ENCODE measurements around the gene RER1. TPM values are rescaled to one million over a fixed set of nuclear protein-coding genes. Genes with fewer than 3 reads are reported as not detected.

The RER1 gene
- total RNA-seq, 1 experiment from 2014 or later = 155 TPM

GRCh38 chr1:2406451-2407041 lies 14.9 kb downstream of the RER1 start:
- Histone ChIP-seq H3K27me3 (ENCODE audit: insufficient read depth, low read length) (no peaks in the 10 kb centered on the region), H3K4me3 (replicated peaks in 1 of 2; ENCODE audit: low read depth in 1 of 2, low read length in 2 of 2) (no peak overlapping the region), H4K20me1 (ENCODE audit: insufficient read depth) (no peaks in the 10 kb centered on the region), H3K4me1 (ENCODE audit: control insufficient read depth in 1 of 2, insufficient read depth in 2 of 2, low read length in 2 of 2) (peaks cover 3 to 8% of the 10 kb centered on the region in 2 experiments; a peak in 3 of 4 replicates), H3K9me3 (ENCODE audit: control insufficient read depth in 1 of 2, insufficient read depth in 1 of 2, low read depth in 1 of 2, low read length in 2 of 2) (no peaks in the 10 kb centered on the region), H3K9me2 (ENCODE audit: insufficient read depth) (no peaks in the 10 kb centered on the region), H3K27ac (ENCODE audit: low read depth, low read length) (no peak overlapping the region), H3K4me2 (ENCODE audit: low read length) (no peak overlapping the region), H3K36me3 (ENCODE audit: control insufficient read depth in 1 of 2, insufficient read depth in 2 of 2, low read length in 2 of 2) (peaks cover 13 to 23% of the 10 kb centered on the region in 2 experiments; a peak in 3 of 4 replicates), H2AFZ (ENCODE audit: low read depth, low read length, poor library complexity, severe bottlenecking) (no peak overlapping the region), H3K9ac (ENCODE audit: low read length) (no peak overlapping the region), H3K79me2 (ENCODE audit: insufficient read depth, low read length) (peaks cover 14% of the 10 kb centered on the region; the same call in 1 of the 2 replicates)
- RAD21 ChIA-PET (ENCODE audit: low non-redundant PET in 1 of 2, low total read pairs in 2 of 2, uncharacterized antibody in 2 of 2, unreplicated experiment in 2 of 2) = no interaction called here
- TF ChIP-seq CTCF (IDR thresholded peaks at IDR 0.05 in 2 of 3, conservative IDR thresholded peaks at IDR 0.05 in 1 of 3; ENCODE audit: borderline replicate concordance in 1 of 3, insufficient read depth in 1 of 3, low read depth in 2 of 3, low read length in 2 of 3) (peak in 2 of 3 experiments; percentile 28 to 34; a peak in 3 of 6 replicates), ELF1 (IDR thresholded peaks at IDR 0.05; ENCODE audit: borderline replicate concordance, low read depth) (no peak)
- ATAC-seq = peak; percentile 39
- CTCF ChIA-PET = interaction anchor here (1.1 kb wide), 1 partner anchor 212 kb away, joined by 4 read pairs; the partner anchor contains the start of gene FAAP20
- no TSS peak for BruUV-seq (replicated peaks)
- intact Hi-C loops (cut with micrococcal nuclease) = no loop called here
- no peak for DNase-seq (ENCODE audit: low read depth, low spot score)
- POLR2A ChIA-PET = no interaction called here

- POLR2A ChIA-PET = interaction anchor here (0.6 kb wide), 1 partner anchor 207 kb away, joined by 4 read pairs; no protein-coding TSS in a partner anchor
Measured at GRCh38 chr1:2407166-2407990, 15.7 kb downstream of the RER1 start.

More at GRCh38 chr1:2407166-2407990, 15.7 kb downstream of the RER1 start:
- ChIA-PET RAD21 (ENCODE audit: low non-redundant PET in 1 of 2, low total read pairs in 2 of 2, uncharacterized antibody in 2 of 2, unreplicated experiment in 2 of 2) (no interaction called here), CTCF (interaction anchor here (0.7 to 1.1 kb wide), 2 partner anchors 213 kb away, joined by 3 to 4 read pairs; partner anchors contain the start of gene FAAP20)
- Histone ChIP-seq H3K27me3 (ENCODE audit: insufficient read depth, low read length) (no peaks in the 10 kb centered on the region), H3K79me2 (ENCODE audit: insufficient read depth, low read length) (peaks cover 17% of the 10 kb centered on the region; the same call in 1 of the 2 replicates), H4K20me1 (ENCODE audit: insufficient read depth) (no peaks in the 10 kb centered on the region), H3K4me2 (ENCODE audit: low read length) (no peak overlapping the region), H3K9me2 (ENCODE audit: insufficient read depth) (no peaks in the 10 kb centered on the region), H3K4me1 (ENCODE audit: control insufficient read depth in 1 of 2, insufficient read depth in 2 of 2, low read length in 2 of 2) (peaks cover 4 to 10% of the 10 kb centered on the region in 2 experiments; a peak in 3 of 4 replicates), H3K9ac (ENCODE audit: low read length) (no peak overlapping the region), H2AFZ (ENCODE audit: low read depth, low read length, poor library complexity, severe bottlenecking) (no peak overlapping the region), H3K36me3 (ENCODE audit: control insufficient read depth in 1 of 2, insufficient read depth in 2 of 2, low read length in 2 of 2) (peaks cover 13 to 23% of the 10 kb centered on the region in 2 experiments; a peak in 3 of 4 replicates), H3K9me3 (ENCODE audit: control insufficient read depth in 1 of 2, insufficient read depth in 1 of 2, low read depth in 1 of 2, low read length in 2 of 2) (no peaks in the 10 kb centered on the region), H3K4me3 (replicated peaks in 1 of 2; ENCODE audit: low read depth in 1 of 2, low read length in 2 of 2) (no peak overlapping the region), H3K27ac (ENCODE audit: low read depth, low read length) (no peak overlapping the region)
- no peak for TF ChIP-seq FOSL1 (IDR thresholded peaks at IDR 0.05; ENCODE audit: low read depth)
- TF ChIP-seq MAX (IDR thresholded peaks at IDR 0.05) = no peak
- TF ChIP-seq EGR1 (IDR thresholded peaks at IDR 0.05; ENCODE audit: low read depth) = no peak
- TF ChIP-seq CTCF (IDR thresholded peaks at IDR 0.05 in 2 of 3, conservative IDR thresholded peaks at IDR 0.05 in 1 of 3; ENCODE audit: borderline replicate concordance in 1 of 3, insufficient read depth in 1 of 3, low read depth in 2 of 3, low read length in 2 of 3) = no peak
- intact Hi-C loops (cut with micrococcal nuclease) = no loop called here
- ATAC-seq (no peak), DNase-seq (ENCODE audit: low read depth, low spot score) (no peak)
- no TSS peak for BruUV-seq (replicated peaks)
